Left cardiac atrium (tissue), 4 donors: ENCODE data around the gene TEF. TPM values are rescaled to one million over a fixed set of nuclear protein-coding genes. Genes with fewer than 3 reads are reported as not detected.
A peak's percentile ranks its signal among the peaks of the same experiment; 100 is the strongest.

Source experiments
- ATAC-seq, 2 donors: fragments of 200-7000 bp; cut with Tn5 transposase; one replicate each; pipeline ENCODE4 v1.9.1; 2020; ENCODE audit warnings: mild to moderate bottlenecking in 2 of 2, moderate library complexity in 2 of 2
- DNase-seq: peaks from one replicate; pipeline ENCODE4 v3.0.0-alpha.2; 2020
- intact Hi-C, 2 donors: fragments of 100-400 bp; cut with DNase I; formaldehyde crosslinking; loops; one replicate each; pipeline versions ENCODE4 v1.14.1 to v1.15.1; 2022 to 2023
- total RNA-seq, 2 donors: library from RNA; stranded (reverse); fragmentation: NEBNext Ultra II Directional; extraction: Animal tissue kit (Norgen Biotek cat#: 25700); gene quantifications; one replicate each; pipeline ENCODE4 v1.2.1, GENCODE V29; 2021
- donor health status: DM: no; HTN: yes; CAD: no.
- donor health status: DM: no; HTN: yes; CAD: no; lungs with severe emphysema.
- donor health status: DM: yes; HTN: yes; CAD: no.
- donor health status: Dilated cardiomyopathy.

The TEF gene
- total RNA-seq, 2 donors from 2014 or later: 14.0 to 24.5 TPM

- no peak for DNase-seq
- intact Hi-C loops: no loop called here
- no peak for ATAC-seq
These were observed 60.6 kb downstream of the TEF start for GRCh38 chr22:41442240-41442792.

GRCh38 chr22:41444360-41445128, 62.8 kb downstream of the TEF start:
- ATAC-seq: peak; percentile 50 to 65
- DNase-seq: peak; percentile 94
- intact Hi-C loops: loop anchor here in 1 of 2 donors (2.0 kb wide), 1 partner anchor 26 kb away; no protein-coding TSS in a partner anchor

- peak; percentile 40 for DNase-seq
- intact Hi-C loops: loop anchor here in 1 of 2 donors (2.0 kb wide), 2 partner anchors 27 to 41 kb away; no protein-coding TSS in a partner anchor
- no peak for ATAC-seq
These were observed 63.7 kb downstream of the TEF start for GRCh38 chr22:41445129-41446056.

GRCh38 chr22:41446057-41446501, 64.3 kb downstream of the TEF start:
- intact Hi-C loops: loop anchor here in 1 of 2 donors (2.0 kb wide), 1 partner anchor 41 kb away; no protein-coding TSS in a partner anchor
- ATAC-seq: peak in 1 of 2 donors; percentile 0
- peak; percentile 50 for DNase-seq

- DNase-seq (peak; percentile 94), ATAC-seq (peak; percentile 67 to 70)
- intact Hi-C loops: loop anchor here in 1 of 2 donors (2.0 kb wide), 1 partner anchor 42 kb away; no protein-coding TSS in a partner anchor
These were observed 65.1 kb downstream of the TEF start, which contains the start of gene TOB2 for GRCh38 chr22:41446639-41447434. TOB2 (minus strand) TSS chr22:41446801; CDS start chr22:41437345, 9,456 bp downstream.

GRCh38 chr22:41447435-41448188, 65.9 kb downstream of the TEF start:
- intact Hi-C loops: loop anchor here in 1 of 2 donors (2.0 kb wide), 1 partner anchor 43 kb away; no protein-coding TSS in a partner anchor
- ATAC-seq (peak; percentile 40 to 47), DNase-seq (peak; percentile 73)

- peak; percentile 77 to 80 for ATAC-seq
- peak; percentile 96 for DNase-seq
- intact Hi-C loops: no loop called here
These were observed 66.6 kb downstream of the TEF start for GRCh38 chr22:41448189-41448808.

Other genes with a start within 250 kb of the TEF start
- gene L3MBTL2, start 176.6 kb upstream of the TEF start, total RNA-seq: 10 to 100 TPM; 13.6 to 15.4 TPM
- 10 to 100 TPM in 1 of 2 donors, 1 to 10 TPM in 1; 7.7 to 14.4 TPM for gene CHADL, start 141.0 kb upstream of the TEF start, total RNA-seq
- gene RANGAP1, start 95.8 kb upstream of the TEF start, total RNA-seq: 10 to 100 TPM; 33.7 to 34.0 TPM
- 10 to 100 TPM; 35.0 to 39.3 TPM for gene ZC3H7B, start 80.4 kb upstream of the TEF start, total RNA-seq
- gene TOB2, start 64.9 kb downstream of the TEF start, total RNA-seq: 10 to 100 TPM; 57.4 to 63.1 TPM
- gene PHF5A, start 86.8 kb downstream of the TEF start, total RNA-seq: 10 to 100 TPM; 22.8 to 28.1 TPM
- 100 to 1,000 TPM; 415 to 523 TPM for gene ACO2, start 87.2 kb downstream of the TEF start, total RNA-seq
- gene POLR3H, start 162.5 kb downstream of the TEF start, total RNA-seq: 10 to 100 TPM; 25.0 to 34.0 TPM
- gene CSDC2, start 179.1 kb downstream of the TEF start, total RNA-seq: 100 to 1,000 TPM; 165 to 217 TPM
- 10 to 100 TPM; 13.0 to 22.1 TPM for gene PMM1, start 207.9 kb downstream of the TEF start, total RNA-seq
- gene DESI1, start 239.1 kb downstream of the TEF start, total RNA-seq: 10 to 100 TPM; 56.5 to 64.0 TPM
- 100 to 1,000 TPM; 141 to 169 TPM for gene XRCC6, start 239.4 kb downstream of the TEF start, total RNA-seq